IMR-90 (cell line): ENCODE measurements around the gene EPHX1. TPM values are rescaled to one million over a fixed set of nuclear protein-coding genes. Genes with fewer than 3 reads are reported as not detected.

Experiments used
- ATAC-seq: fragments of 200-7000 bp; cut with Tn5 transposase; 2 replicates; pipeline ENCODE4 v1.9.1; 2020; ENCODE audit warnings: low read depth, mild to moderate bottlenecking, moderate library complexity
- BruUV-seq: library from RNA; stranded (reverse); fragments of 400-500 nt; replicated peaks from 2 replicates; lab custom pipeline; 2021; lab: Mats Ljungman, UMichigan
- CTCF ChIA-PET: fragments of 300-600 bp; formaldehyde crosslinking; extraction: SDS; loops from one replicate; lab custom pipeline; 2021; ENCODE audit warnings: antibody characterized with exemption; lab: Yijun Ruan, JAX
- POLR2A ChIA-PET: fragments of 300-600 bp; sonication (Branson Sonifier 250); formaldehyde crosslinking; loops from one replicate; lab custom pipeline; 2022; ENCODE audit warnings: antibody characterized with exemption; ENCODE audit not compliant: unreplicated experiment; lab: Charles Lee
- DNase-seq: peaks from one replicate; pipeline ENCODE4 v3.0.0; 2013
- H2AFZ ChIP-seq: replicated peaks from 2 replicates; pipeline ENCODE3; 2013; ENCODE audit warnings: low read length, mild to moderate bottlenecking; ENCODE audit not compliant: poor library complexity
- H2AK5ac ChIP-seq: 2 replicates; pipeline ENCODE4 v1.6.1; 2013; ENCODE audit warnings: low read depth, low read length, inconsistent platforms
- H2AK9ac ChIP-seq: replicated peaks from 2 replicates; pipeline ENCODE3; 2013; ENCODE audit warnings: mild to moderate bottlenecking, low read depth, low read length, moderate library complexity; ENCODE audit not compliant: poor library complexity
- H2BK120ac ChIP-seq: 2 replicates; pipeline ENCODE4 v1.6.1; 2013; ENCODE audit warnings: low read depth, low read length, inconsistent platforms
- H2BK15ac ChIP-seq: 3 replicates; pipeline ENCODE4 v1.6.1; 2013; ENCODE audit warnings: low read depth, low read length, inconsistent platforms
- H2BK20ac ChIP-seq: 2 replicates; pipeline ENCODE4 v1.6.1; 2013; ENCODE audit warnings: low read depth, mild to moderate bottlenecking, inconsistent platforms, low read length, moderate library complexity
- H2BK5ac ChIP-seq: 2 replicates; pipeline ENCODE4 v1.6.1; 2013; ENCODE audit warnings: mild to moderate bottlenecking, low read depth, low read length, inconsistent platforms; ENCODE audit not compliant: poor library complexity, severe bottlenecking
- H3K14ac ChIP-seq: replicated peaks from 2 replicates; pipeline ENCODE4 v1.6.1; 2013; ENCODE audit warnings: low read depth, low read length, inconsistent platforms
- H3K18ac ChIP-seq: 2 replicates; pipeline ENCODE4 v1.6.1; 2013; ENCODE audit warnings: low read depth, low read length, control low read depth
- H3K23ac ChIP-seq: 2 replicates; pipeline ENCODE4 v1.6.1; 2013; ENCODE audit warnings: low read depth, low read length, inconsistent platforms
- H3K27ac ChIP-seq: 2 replicates; pipeline ENCODE4 v1.5.1; 2013; ENCODE audit warnings: mild to moderate bottlenecking, control low read depth, low read length; ENCODE audit not compliant: insufficient read depth
- H3K27me3 ChIP-seq: 2 replicates; pipeline ENCODE4 v1.6.1; 2013; ENCODE audit warnings: low read length; ENCODE audit not compliant: control insufficient read depth, insufficient read depth
- H3K36me3 ChIP-seq: 2 replicates; pipeline ENCODE4 v1.6.1; 2013; ENCODE audit warnings: low read length, mixed read lengths; ENCODE audit not compliant: control insufficient read depth, insufficient read depth
- H3K4ac ChIP-seq: 2 replicates; pipeline ENCODE4 v1.6.1; 2013; ENCODE audit warnings: low read depth, low read length, inconsistent platforms
- H3K4me1 ChIP-seq: 2 replicates; pipeline ENCODE4 v1.6.1; 2013; ENCODE audit warnings: low read length, mixed read lengths; ENCODE audit not compliant: control insufficient read depth, insufficient read depth
- H3K4me2 ChIP-seq: 2 replicates; pipeline ENCODE4 v1.6.1; 2013; ENCODE audit warnings: low read depth, mild to moderate bottlenecking, control low read depth, low read length, moderate library complexity
- H3K4me3 ChIP-seq: 2 replicates; pipeline ENCODE4 v1.5.1; 2013; ENCODE audit warnings: low read depth, mild to moderate bottlenecking, control low read depth, low read length, moderate library complexity; ENCODE audit not compliant: insufficient read depth
- H3K56ac ChIP-seq: 2 replicates; pipeline ENCODE4 v1.6.1; 2013; ENCODE audit warnings: low read length, inconsistent platforms; ENCODE audit not compliant: insufficient read depth; ENCODE audit errors: extremely low read depth
- H3K79me1 ChIP-seq, 2 experiments: 2 replicates each; pipeline ENCODE4 v1.6.1; 2013; ENCODE audit warnings: low read length in 2 of 2, inconsistent platforms in 1 of 2, low read depth in 1 of 2
- H3K9ac ChIP-seq: 2 replicates; pipeline ENCODE4 v1.6.1; 2013; ENCODE audit warnings: low read depth, low read length, control low read depth
- H3K9me1 ChIP-seq: 2 replicates; pipeline ENCODE4 v1.6.1; 2013; ENCODE audit warnings: low read length, inconsistent platforms; ENCODE audit not compliant: insufficient read depth
- H3K9me3 ChIP-seq: 2 replicates; pipeline ENCODE4 v1.6.1; 2013; ENCODE audit warnings: low read length; ENCODE audit not compliant: control insufficient read depth, insufficient read depth
- H4K20me1 ChIP-seq: 2 replicates; pipeline ENCODE4 v1.6.1; 2013; ENCODE audit warnings: low read length, inconsistent platforms; ENCODE audit not compliant: insufficient read depth
- H4K5ac ChIP-seq: 2 replicates; pipeline ENCODE4 v1.6.1; 2013; ENCODE audit warnings: mild to moderate bottlenecking, low read depth, low read length, control low read depth
- H4K8ac ChIP-seq, 2 experiments: 2 replicates each; pipeline ENCODE4 v1.6.1; 2013; ENCODE audit warnings: low read depth in 2 of 2, low read length in 2 of 2, control low read depth in 1 of 2, inconsistent platforms in 1 of 2
- H4K91ac ChIP-seq: 2 replicates; pipeline ENCODE4 v1.6.1; 2013; ENCODE audit warnings: low read depth, low read length, inconsistent platforms; ENCODE audit not compliant: insufficient read depth
- BHLHE40 ChIP-seq: fragments of 150-350 bp; IDR thresholded peaks from 2 replicates; pipeline ENCODE4 v1.6.1; 2016; ENCODE audit warnings: mild to moderate bottlenecking, low read depth, low read length
- CEBPB ChIP-seq: IDR thresholded peaks from 2 replicates; pipeline ENCODE4 v1.6.1; 2012; ENCODE audit warnings: low read depth, low read length, improper control_type of control experiment
- NFE2L2 ChIP-seq: fragments of 150-350 bp; IDR thresholded peaks from 2 replicates; pipeline ENCODE4 v1.6.1; 2016; ENCODE audit warnings: low read depth, mild to moderate bottlenecking, low read length
- RCOR1 ChIP-seq: IDR thresholded peaks from 2 replicates; pipeline ENCODE4 v1.6.1; 2012; ENCODE audit warnings: mild to moderate bottlenecking, low read length, improper control_type of control experiment; ENCODE audit not compliant: insufficient replicate concordance
- SMC3 ChIP-seq: fragments of 150-350 bp; IDR thresholded peaks from 2 replicates; pipeline ENCODE4 v1.6.1; 2016; ENCODE audit warnings: low read depth, mild to moderate bottlenecking, antibody characterized with exemption, low read length, moderate library complexity
- WGBS, 2 experiments: methylation state at CpG; one replicate each; pipeline versions ENCODE4 v1.1.5 to v1.1.7; 2013; ENCODE audit warnings: missing lambda C conversion rate in 2 of 2; ENCODE audit not compliant: insufficient read length in 1 of 2; ENCODE audit errors: extremely low coverage in 2 of 2; 5-methylcytosine and 5-hydroxymethylcytosine counted together
- dilution Hi-C: fragments of 300-500 bp; cut with HindIII; formaldehyde crosslinking; loops from one replicate; pipeline ENCODE4 v1.14.3; 2018; ENCODE audit warnings: low sequenced_read_pairs; ENCODE audit not compliant: unreplicated experiment
- in situ Hi-C: fragments of 300-500 bp; cut with MboI; formaldehyde crosslinking; loops from 3 replicates; pipeline ENCODE4 v1.14.3; 2019; ENCODE audit warnings: low sequenced_read_pairs, inconsistent platforms, mixed read lengths
- intact Hi-C: fragments of 100-400 bp; cut with micrococcal nuclease; formaldehyde crosslinking; loops from 2 replicates; pipeline ENCODE4 v1.10.0; 2022
- polyA plus RNA-seq, 3 experiments: library from polyadenylated mRNA; depleted of rRNA; stranded (reverse); fragments of >200 nt; gene quantifications; 2 replicates each; pipeline ENCODE4 v1.2.3, GENCODE V29; 2012; ENCODE audit warnings: low replicate concordance in 1 of 3
- total RNA-seq: library from RNA; depleted of rRNA; stranded (reverse); fragments of >200 nt; gene quantifications from 2 replicates; pipeline ENCODE4 v1.2.3, GENCODE V29; 2012; rRNA removed
- TF ChIP-seq, protein P1 (sequence below): fragments of 150-350 bp; IDR thresholded peaks from 2 replicates; pipeline ENCODE4 v1.6.1; 2016; ENCODE audit warnings: low read depth, mild to moderate bottlenecking, low read length, moderate library complexity, borderline replicate concordance

EPHX1 gene
- total and polyA plus RNA-seq, 2 of the 4 experiments (the other 2 are of a cell fraction), result 20.3 to 46.3 TPM

- no TSS peak for BruUV-seq
- H3K23ac ChIP-seq, result no peak overlapping the region
- ChIA-PET CTCF (no interaction called here), POLR2A (no interaction called here)
- H3K36me3 ChIP-seq, result no peaks in the 10 kb centered on the region
- H2AFZ ChIP-seq, result no peak overlapping the region
- no peak overlapping the region for H4K5ac ChIP-seq
- H4K20me1 ChIP-seq, result no peaks in the 10 kb centered on the region
- no peaks in the 10 kb centered on the region for H3K27me3 ChIP-seq
- no peak for ATAC-seq
- no peak overlapping the region for H3K27ac ChIP-seq
- H3K4me2 ChIP-seq, result no peak overlapping the region
- H3K9me3 ChIP-seq, result no peaks in the 10 kb centered on the region
- dilution Hi-C loops (no loop called here), intact Hi-C loops (no loop called here), in situ Hi-C loops (no loop called here)
- no peak overlapping the region for H2BK5ac ChIP-seq
- H3K9me1 ChIP-seq, result no peaks in the 10 kb centered on the region
- no peak for DNase-seq
- no peak overlapping the region for H3K9ac ChIP-seq
- H3K56ac ChIP-seq, result no peak overlapping the region
- H4K91ac ChIP-seq, result no peak overlapping the region
- H3K18ac ChIP-seq, result no peak overlapping the region
- H2BK15ac ChIP-seq, result no peak overlapping the region
- H3K4me3 ChIP-seq, result no peak overlapping the region
- WGBS, 2 experiments, result 100% methylated on average over 1 of the region's 6 CpGs; no CpG with 5 or more reads in 1 of the 2 experiments
- peaks cover 4% of the 10 kb centered on the region for H3K4me1 ChIP-seq
- H2AK5ac ChIP-seq, result no peak overlapping the region
- H2AK9ac ChIP-seq, result no peak overlapping the region
- H4K8ac ChIP-seq, result no peak overlapping the region
- no peak overlapping the region for H2BK120ac ChIP-seq
- H2BK20ac ChIP-seq, result no peak overlapping the region
- TF ChIP-seq SMC3 (no peak), RCOR1 (no peak), CEBPB (no peak), NFE2L2 (no peak), BHLHE40 (no peak)
- TF ChIP-seq, protein P1, sequence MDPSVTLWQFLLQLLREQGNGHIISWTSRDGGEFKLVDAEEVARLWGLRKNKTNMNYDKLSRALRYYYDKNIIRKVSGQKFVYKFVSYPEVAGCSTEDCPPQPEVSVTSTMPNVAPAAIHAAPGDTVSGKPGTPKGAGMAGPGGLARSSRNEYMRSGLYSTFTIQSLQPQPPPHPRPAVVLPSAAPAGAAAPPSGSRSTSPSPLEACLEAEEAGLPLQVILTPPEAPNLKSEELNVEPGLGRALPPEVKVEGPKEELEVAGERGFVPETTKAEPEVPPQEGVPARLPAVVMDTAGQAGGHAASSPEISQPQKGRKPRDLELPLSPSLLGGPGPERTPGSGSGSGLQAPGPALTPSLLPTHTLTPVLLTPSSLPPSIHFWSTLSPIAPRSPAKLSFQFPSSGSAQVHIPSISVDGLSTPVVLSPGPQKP, result no peak
- no peaks in the 10 kb centered on the region for H3K79me1 ChIP-seq
- H3K4ac ChIP-seq, result no peak overlapping the region
- no peak overlapping the region for H3K14ac ChIP-seq
Measured at GRCh38 chr1:225892307-225892706, 82.4 kb downstream of the EPHX1 start.

Other genes with a start within 250 kb of the EPHX1 start
- 82.5 and 86.9 TPM in 2 replicates for gene ENAH, start 157.0 kb upstream of the EPHX1 start, total RNA-seq
- gene ENAH, start 157.0 kb upstream of the EPHX1 start, polyA plus RNA-seq (2012; rRNA removed), result 47.4 and 61.3 TPM in 2 replicates
- 230 and 484 TPM in 2 replicates for gene SRP9, start 32.3 kb upstream of the EPHX1 start, total RNA-seq
- gene SRP9, start 32.3 kb upstream of the EPHX1 start, polyA plus RNA-seq (2012; rRNA removed), result 205 and 295 TPM in 2 replicates
- gene TMEM63A, start 72.3 kb downstream of the EPHX1 start, total RNA-seq, result 4.7 and 5.6 TPM in 2 replicates
- gene TMEM63A, start 72.3 kb downstream of the EPHX1 start, polyA plus RNA-seq (2012; rRNA removed), result 23.3 and 23.4 TPM in 2 replicates
- gene LEFTY1, start 79.0 kb downstream of the EPHX1 start, total RNA-seq, result not detected in 2 replicates
- not detected in 2 replicates for gene LEFTY1, start 79.0 kb downstream of the EPHX1 start, polyA plus RNA-seq (2012; rRNA removed)
- gene PYCR2, start 114.1 kb downstream of the EPHX1 start, total RNA-seq, result 31.4 and 34.4 TPM in 2 replicates
- gene PYCR2, start 114.1 kb downstream of the EPHX1 start, polyA plus RNA-seq (2012; rRNA removed), result 68.1 and 70.6 TPM in 2 replicates
- gene LEFTY2, start 131.1 kb downstream of the EPHX1 start, total RNA-seq, result not detected in 2 replicates
- not detected in 2 replicates for gene LEFTY2, start 131.1 kb downstream of the EPHX1 start, polyA plus RNA-seq (2012; rRNA removed)
- gene SDE2, start 189.2 kb downstream of the EPHX1 start, total RNA-seq, result 14.7 and 29.4 TPM in 2 replicates
- 7.2 and 8.5 TPM in 2 replicates for gene SDE2, start 189.2 kb downstream of the EPHX1 start, polyA plus RNA-seq (2012; rRNA removed)